HS-27A (cell line): ENCODE results near the gene CCDC127.
"Not testable (repeated sequence)": the region's sequence is repeated elsewhere in the genome, so short reads cannot be mapped to it uniquely, and the experiment has no call there.

Source experiments
- DNase-seq: peaks from one replicate; pipeline ENCODE4 v3.0.0-alpha.2; 2012; ENCODE audit warnings: low read depth, missing footprints

CCDC127 gene, protein sequence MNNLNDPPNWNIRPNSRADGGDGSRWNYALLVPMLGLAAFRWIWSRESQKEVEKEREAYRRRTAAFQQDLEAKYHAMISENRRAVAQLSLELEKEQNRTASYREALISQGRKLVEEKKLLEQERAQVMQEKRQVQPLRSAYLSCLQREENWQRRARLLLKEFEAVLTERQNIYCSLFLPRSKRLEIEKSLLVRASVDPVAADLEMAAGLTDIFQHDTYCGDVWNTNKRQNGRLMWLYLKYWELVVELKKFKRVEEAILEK

GRCh38 chr5:217494-218456 is at the start of gene CCDC127, which contains the start of gene SDHA:
Gene CCDC127, minus strand, starts transcription at chr5:218153. Its CDS starts 1,304 bp downstream, at chr5:216849.
Gene SDHA, plus strand, starts transcription at chr5:218320. Its CDS starts 36 bp downstream, at chr5:218356.
- peak; percentile 74 for DNase-seq

GRCh38 chr5:267716-268115 is 49.8 kb upstream of the CCDC127 start:
- DNase-seq: no peak

- DNase-seq: not testable (repeated sequence)
Observed at GRCh38 chr5:266311-267026, 48.5 kb upstream of the CCDC127 start.

- no peak for DNase-seq
Observed at GRCh38 chr5:264338-264737, 46.4 kb upstream of the CCDC127 start.

DNA sequence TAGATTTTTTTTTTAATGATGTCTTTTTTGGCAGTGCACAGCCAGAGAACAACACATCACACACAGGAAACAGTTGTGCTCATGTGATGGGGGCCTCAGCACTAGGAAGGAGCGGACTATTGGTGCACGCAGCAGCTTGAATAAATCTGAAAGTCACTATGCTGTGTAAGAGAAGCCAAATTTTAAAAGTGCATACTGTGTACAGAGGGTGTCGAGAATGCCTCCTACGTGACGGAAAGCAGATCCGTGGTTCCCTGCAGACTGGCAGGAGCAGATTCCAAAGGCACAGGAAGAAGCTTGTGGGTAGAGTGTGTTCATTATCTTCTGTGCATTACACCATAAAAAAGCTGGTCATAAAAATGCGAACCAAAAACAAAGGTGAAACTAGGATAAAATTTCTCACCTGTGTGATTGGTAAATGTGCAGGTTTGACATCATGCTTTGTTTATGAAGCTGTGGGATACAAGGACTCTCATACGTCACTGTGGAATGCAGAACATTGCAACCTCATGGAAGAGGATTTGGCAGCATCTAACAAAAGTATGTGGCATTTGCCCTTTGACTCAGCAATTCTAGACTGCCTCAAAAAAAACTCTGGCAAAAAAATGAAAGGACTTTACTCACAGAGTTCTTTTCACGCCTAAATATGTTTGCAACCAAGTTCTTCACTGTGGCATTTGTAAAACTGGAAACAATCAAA is 45.5 kb upstream of the CCDC127 start:
- DNase-seq: peak; percentile 58

GRCh38 chr5:257148-257547 is 39.2 kb upstream of the CCDC127 start:
- no peak for DNase-seq

GRCh38 chr5:256347-256746 is 38.4 kb upstream of the CCDC127 start:
- not testable (repeated sequence) for DNase-seq

- DNase-seq: not testable (repeated sequence)
Observed at GRCh38 chr5:255116-255515, 37.2 kb upstream of the CCDC127 start.

DNA sequence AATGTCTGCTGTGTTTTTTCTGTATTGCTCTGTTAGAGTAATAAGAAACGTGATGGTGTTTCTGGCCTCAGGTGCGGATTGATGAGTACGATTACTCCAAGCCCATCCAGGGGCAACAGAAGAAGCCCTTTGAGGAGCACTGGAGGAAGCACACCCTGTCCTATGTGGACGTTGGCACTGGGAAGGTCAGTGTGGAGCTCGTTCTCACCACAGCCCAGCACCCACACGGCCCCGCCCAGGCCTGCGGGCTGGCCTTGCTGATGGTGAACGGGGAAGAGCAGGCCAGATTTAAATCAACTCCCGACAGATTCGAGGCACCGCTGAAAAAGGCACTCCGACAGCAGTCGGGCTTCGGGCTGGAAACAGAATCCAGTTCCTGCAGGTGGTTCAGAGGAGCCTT is 36.4 kb upstream of the CCDC127 start:
- not testable (repeated sequence) for DNase-seq

DNA sequence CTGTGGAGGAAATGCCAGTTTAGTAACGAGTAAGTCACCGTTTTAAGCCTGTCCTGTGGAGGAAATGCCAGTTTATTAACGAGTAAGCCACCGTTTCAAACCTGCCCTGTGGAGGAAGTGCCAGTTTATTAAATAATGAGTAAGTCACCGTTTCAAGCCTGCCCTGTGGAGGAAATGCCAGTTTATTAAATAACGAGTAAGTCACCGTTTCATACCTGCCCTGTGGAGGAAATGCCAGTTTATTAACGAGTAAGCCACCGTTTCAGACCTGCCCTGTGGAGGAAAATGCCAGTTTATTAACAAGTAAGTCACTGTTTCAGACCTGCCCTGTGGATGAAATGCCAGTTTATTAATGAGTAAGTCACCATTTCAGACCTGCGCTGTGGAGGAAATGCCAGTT is 34.6 kb upstream of the CCDC127 start:
- no peak for DNase-seq

- not testable (repeated sequence) for DNase-seq
Observed at GRCh38 chr5:251975-252374, 34.0 kb upstream of the CCDC127 start.

DNA sequence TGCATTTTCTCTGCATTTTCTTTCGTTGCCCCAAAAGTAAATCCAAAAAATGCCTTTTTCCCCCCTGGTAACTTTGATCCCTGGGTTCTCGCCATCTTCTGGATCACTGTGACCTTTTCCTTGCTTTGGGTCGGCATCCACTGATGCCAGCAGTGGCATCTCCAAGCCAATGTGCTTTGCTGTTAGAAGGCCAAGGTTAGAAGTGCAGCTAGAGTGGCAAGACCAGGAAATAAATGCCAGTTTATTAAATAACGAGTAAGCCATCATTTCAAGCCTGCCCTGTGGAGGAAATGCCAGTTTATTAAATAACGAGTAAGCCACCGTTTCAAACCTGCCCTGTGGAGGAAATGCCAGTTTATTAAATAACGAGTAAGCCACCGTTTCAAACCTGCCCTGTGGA is 33.6 kb upstream of the CCDC127 start:
- not testable (repeated sequence) for DNase-seq

- DNase-seq: not testable (repeated sequence)
Observed at GRCh38 chr5:251016-251415, 33.1 kb upstream of the CCDC127 start.

GRCh38 chr5:250396-250795 is 32.4 kb upstream of the CCDC127 start:
- DNase-seq: not testable (repeated sequence)

DNA sequence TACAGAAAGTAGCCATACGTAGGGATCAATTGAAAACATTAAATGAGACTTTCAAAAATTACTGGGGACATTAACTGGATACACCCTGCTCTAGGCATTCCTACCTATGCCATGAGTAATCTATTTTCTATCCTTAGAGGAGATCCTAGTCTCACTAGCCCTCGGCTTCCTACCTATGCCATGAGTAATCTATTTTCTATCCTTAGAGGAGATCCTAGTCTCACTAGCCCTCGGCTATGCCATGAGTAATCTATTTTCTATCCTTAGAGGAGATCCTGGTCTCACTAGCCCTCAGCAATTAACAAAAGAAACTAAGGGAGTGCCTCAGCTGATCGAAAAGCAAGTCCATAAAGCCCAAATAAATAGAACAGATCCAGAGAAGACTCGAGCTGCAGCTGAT is 27.8 kb upstream of the CCDC127 start:
- not testable (repeated sequence) for DNase-seq

DNA sequence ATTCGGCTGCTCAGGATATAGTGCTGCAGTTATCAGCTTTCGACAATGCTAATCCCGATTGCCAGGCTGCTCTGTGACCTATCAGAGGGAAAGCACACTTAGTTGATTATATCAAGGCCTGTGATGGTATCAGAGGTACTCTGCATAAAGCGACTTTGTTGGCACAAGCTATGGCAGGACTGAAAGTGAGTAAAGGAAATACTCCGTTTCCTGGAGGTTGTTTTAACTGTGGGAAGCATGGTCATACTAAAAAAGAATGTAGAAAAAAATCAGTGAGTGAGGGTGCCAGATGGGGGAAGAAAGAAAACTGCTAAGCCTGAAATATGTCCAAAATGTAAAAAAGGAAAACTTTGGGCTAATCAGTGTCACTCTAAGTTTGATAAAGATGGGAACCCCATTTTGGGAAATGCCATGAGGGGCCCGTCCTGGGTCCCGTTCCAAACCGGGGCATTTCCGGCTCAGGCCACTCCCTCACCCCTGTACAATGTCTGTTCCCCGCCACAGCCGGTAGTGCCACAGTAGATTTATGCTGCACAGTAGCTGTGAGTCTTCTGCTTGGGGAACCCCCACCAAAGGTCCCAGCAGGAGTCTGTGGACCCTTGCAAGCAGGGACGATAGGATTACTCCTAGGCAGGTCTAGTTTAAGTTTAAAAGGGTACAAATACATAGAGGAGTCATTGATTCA is 25.9 kb upstream of the CCDC127 start:
- not testable (repeated sequence) for DNase-seq

- DNase-seq: not testable (repeated sequence)
Observed at GRCh38 chr5:241045-241669, 23.2 kb upstream of the CCDC127 start.

DNA sequence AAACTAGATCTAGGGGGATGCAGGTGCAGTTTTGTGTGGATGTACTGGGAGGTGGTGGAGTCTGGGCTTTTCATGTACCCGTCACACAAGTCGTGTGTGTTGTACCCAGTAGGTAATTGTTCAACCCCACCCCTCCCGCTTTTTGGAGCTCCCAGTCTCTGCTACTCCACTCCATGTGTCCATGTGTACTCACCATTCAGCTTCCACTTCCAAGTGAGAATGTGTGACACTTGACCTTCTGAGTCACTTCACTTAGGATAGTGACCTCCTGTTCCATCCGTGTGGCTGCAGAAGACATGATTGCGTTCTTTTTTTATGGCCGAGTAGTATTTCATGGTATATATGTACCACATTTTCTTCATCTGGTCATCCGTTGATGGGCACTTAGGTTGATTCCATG is 22.6 kb upstream of the CCDC127 start:
- not testable (repeated sequence) for DNase-seq

DNA sequence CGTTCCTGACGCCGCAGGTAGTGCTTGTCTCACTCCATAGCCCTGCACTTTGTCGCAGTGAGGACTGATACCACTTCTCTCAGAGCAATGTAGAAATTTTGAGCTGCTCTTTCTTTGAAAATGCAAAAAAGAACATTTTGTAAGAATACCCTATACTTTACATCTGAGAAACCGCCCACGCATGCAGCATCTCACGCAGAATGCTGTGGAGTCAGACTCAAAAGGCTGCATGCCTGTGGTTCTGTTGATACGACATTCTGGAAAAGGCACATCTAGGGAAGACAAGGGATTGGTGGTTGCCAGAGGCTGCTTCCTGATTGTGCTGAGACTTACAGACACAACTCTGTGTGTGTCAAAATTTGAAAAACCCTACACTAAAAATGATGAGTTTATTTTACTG is 20.0 kb upstream of the CCDC127 start:
- DNase-seq: not testable (repeated sequence)

DNA sequence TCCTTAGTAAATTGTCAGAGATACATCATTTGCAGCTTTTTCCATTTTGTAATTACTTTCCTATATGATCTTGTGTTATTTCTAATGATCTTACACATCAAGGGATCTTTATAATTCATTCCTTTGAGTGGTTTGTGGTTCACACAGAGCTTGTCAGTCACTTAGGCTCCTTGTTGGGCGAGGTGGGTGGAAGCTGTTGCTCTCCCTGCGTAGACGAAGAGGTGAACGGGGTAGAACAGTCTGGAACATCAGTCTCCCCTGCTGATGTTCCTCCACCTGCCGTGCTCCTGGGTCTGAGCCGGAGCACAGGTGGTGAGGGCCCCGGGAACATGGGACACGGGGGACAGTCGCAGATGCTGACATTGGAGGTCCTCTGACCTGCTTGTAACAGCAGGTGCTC is 17.6 kb upstream of the CCDC127 start:
- not testable (repeated sequence) for DNase-seq
